Lung (tissue), 12 donors: ENCODE results near the gene CLEC4E. TPM values are rescaled to one million over a fixed set of nuclear protein-coding genes. Genes with fewer than 3 reads are reported as not detected.
"Not testable (repeated sequence)": the region's sequence is repeated elsewhere in the genome, so short reads cannot be mapped to it uniquely, and the experiment has no call there.

Source experiments
- ATAC-seq: fragments of 200-7000 bp; cut with Tn5 transposase; one replicate; pipeline ENCODE4 v1.9.1; 2020; ENCODE audit warnings: moderate number of reproducible peaks; ENCODE audit not compliant: insufficient read depth, low FRiP score
- DNase-seq, 3 donors: peaks; one replicate each; pipeline ENCODE4 v3.0.0-alpha.2; 2013 to 2017
- H3K27ac ChIP-seq, 2 donors: one replicate each; pipeline ENCODE4 v1.5.1; 2013; ENCODE audit warnings: mild to moderate bottlenecking in 2 of 2, moderate library complexity in 2 of 2, control low read depth in 1 of 2, inconsistent platforms in 1 of 2, low read depth in 1 of 2, low read length in 1 of 2
- H3K27me3 ChIP-seq, 3 donors: one replicate each; pipeline ENCODE4 v1.5.1; 2013; ENCODE audit warnings: low read length in 2 of 3; ENCODE audit not compliant: control insufficient read depth in 3 of 3, insufficient read depth in 3 of 3
- H3K36me3 ChIP-seq, 4 donors: one replicate each; pipeline ENCODE4 v1.5.1; 2013; ENCODE audit warnings: low read length in 4 of 4, mild to moderate bottlenecking in 1 of 4, moderate library complexity in 1 of 4; ENCODE audit not compliant: control insufficient read depth in 4 of 4, insufficient read depth in 4 of 4
- H3K4me1 ChIP-seq, 5 donors: one replicate each; pipeline ENCODE4 v1.5.1; 2013; ENCODE audit warnings: low read length in 5 of 5, mild to moderate bottlenecking in 2 of 5, moderate library complexity in 1 of 5; ENCODE audit not compliant: control insufficient read depth in 5 of 5, insufficient read depth in 5 of 5
- H3K4me3 ChIP-seq: one replicate; pipeline ENCODE4 v1.5.1; 2013; ENCODE audit warnings: mild to moderate bottlenecking, control low read depth, moderate library complexity
- H3K9ac ChIP-seq, 2 donors: one replicate each; pipeline ENCODE4 v1.5.1; 2013; ENCODE audit warnings: low read length in 2 of 2, control low read depth in 1 of 2; ENCODE audit not compliant: insufficient read depth in 1 of 2
- H3K9me3 ChIP-seq, 4 donors: one replicate each; pipeline ENCODE4 v1.5.1; 2013; ENCODE audit warnings: low read length in 3 of 4, mild to moderate bottlenecking in 1 of 4, moderate library complexity in 1 of 4; ENCODE audit not compliant: control insufficient read depth in 4 of 4, insufficient read depth in 3 of 4
- CTCF ChIP-seq: IDR thresholded peaks from 2 replicates; pipeline ENCODE4 v1.5.1; 2012; ENCODE audit warnings: mild to moderate bottlenecking; ENCODE audit errors: control extremely low read depth, extremely low read depth
- WGBS, 2 donors: extraction: QIAGEN DNeasy Blood & Tissue Kit; methylation state at CpG; one replicate each; pipeline ENCODE4 v1.1.7; 2013; 5-methylcytosine and 5-hydroxymethylcytosine counted together
- polyA plus RNA-seq, 2 donors: library from polyadenylated mRNA; stranded (reverse); fragments of 200-250 nt; gene quantifications; one replicate each; pipeline ENCODE4 v1.2.1, GENCODE V29; 2013
- total RNA-seq, 2 donors: library from RNA; depleted of rRNA in 1 of 2; stranded (reverse); fragments of >200 nt in 1 of 2; gene quantifications; one replicate each; pipeline ENCODE4 v1.2.1, GENCODE V29; 2014 to 2021
- donor health status: control.
- donor health status: control.
- donor health status: Bipolar disorder and iron deficiency.
- donor health status: healthy.
- donor health status: DM: yes; HTN: yes; CAD: no.

CLEC4E gene
- total and polyA plus RNA-seq, 4 donors, result 5.5 to 112 (median 19.7) TPM

- Histone ChIP-seq H3K36me3 (no peaks in the 10 kb centered on the region), H3K27ac (no peak overlapping the region), H3K27me3 (no peaks in the 10 kb centered on the region), H3K9ac (no peak overlapping the region), H3K4me1 (no peaks in the 10 kb centered on the region), H3K4me3 (no peak overlapping the region), H3K9me3 (no peaks in the 10 kb centered on the region)
- DNase-seq, result no peak
- no peak for ATAC-seq
- 74 to 78% methylated on average over 9 of the region's 9 CpGs for WGBS, 2 donors
- no peak for TF ChIP-seq CTCF
Measured at GRCh38 chr12:8581098-8581784, 40.5 kb upstream of the CLEC4E start.

- no peaks in the 10 kb centered on the region for H3K4me1 ChIP-seq
- no peak overlapping the region for H3K27ac ChIP-seq
- H3K9me3 ChIP-seq, result no peaks in the 10 kb centered on the region
- no peak for TF ChIP-seq CTCF
- H3K27me3 ChIP-seq, result no peaks in the 10 kb centered on the region
- no peak overlapping the region for H3K9ac ChIP-seq
- H3K4me3 ChIP-seq, result no peak overlapping the region
- ATAC-seq (no peak), DNase-seq (no peak)
- H3K36me3 ChIP-seq, result no peaks in the 10 kb centered on the region
- WGBS, 2 donors, result 74% methylated on average over 3 of the region's 3 CpGs
Measured at GRCh38 chr12:8577879-8578278, 37.2 kb upstream of the CLEC4E start.

- DNase-seq (no peak), ATAC-seq (no peak)
- Histone ChIP-seq H3K4me1 (no peaks in the 10 kb centered on the region), H3K27ac (no peak overlapping the region), H3K9me3 (peaks cover 0 to 11% (median 0%) of the 10 kb centered on the region in 4 donors), H3K27me3 (no peaks in the 10 kb centered on the region), H3K36me3 (no peaks in the 10 kb centered on the region), H3K4me3 (no peak overlapping the region), H3K9ac (no peak overlapping the region)
- TF ChIP-seq CTCF, result no peak
- WGBS, 2 donors, result 8 to 38% methylated on average over 2 of the region's 2 CpGs
Measured at GRCh38 chr12:8572507-8572906, 31.8 kb upstream of the CLEC4E start.

GRCh38 chr12:8566525-8566924 is 25.8 kb upstream of the CLEC4E start:
- H3K27ac ChIP-seq, result peak overlapping the region in 1 of 2 donors; percentile 53
- H3K4me3 ChIP-seq, result no peak overlapping the region
- peaks cover 0 to 2% (median 0%) of the 10 kb centered on the region in 5 donors for H3K4me1 ChIP-seq
- peaks cover 0 to 18% (median 0%) of the 10 kb centered on the region in 4 donors for H3K9me3 ChIP-seq
- no peak for ATAC-seq
- no peak for TF ChIP-seq CTCF
- H3K9ac ChIP-seq, result no peak overlapping the region
- H3K36me3 ChIP-seq, result no peaks in the 10 kb centered on the region
- no peak for DNase-seq
- no peaks in the 10 kb centered on the region for H3K27me3 ChIP-seq

- H3K36me3 ChIP-seq, H3K4me3 ChIP-seq, ATAC-seq, H3K9ac ChIP-seq, DNase-seq, H3K4me1 ChIP-seq, H3K27me3 ChIP-seq: not testable (repeated sequence)
- H3K9me3 ChIP-seq, result peaks cover 0 to 18% (median 0%) of the 10 kb centered on the region in 4 donors
- WGBS, 2 donors, result 28 to 50% methylated on average over 2 of the region's 2 CpGs
- H3K27ac ChIP-seq, result peak overlapping the region in 1 of 2 donors; percentile 53
Measured at GRCh38 chr12:8566052-8566451, 25.3 kb upstream of the CLEC4E start.
